Stimulated activated memory B cell treated with anti-CD40 and anti-IgM and Interleukin-4, amounts not matched to agents 10 μg/mL and 1 μg/mL and 100 μg/mL, for 72 hours (primary cell): Measurements from ENCODE around the gene ENTPD8.

Experiments
- ATAC-seq: fragments of 150-1000 bp; cut with Tn5 transposase; 2 replicates; pipeline ENCODE4 v1.10.0; 2021
- H3K27ac Mint-ChIP-seq: one replicate; pipeline ENCODE4 v1.8.0; 2022; ENCODE audit warnings: mild to moderate bottlenecking, mixed read lengths
- H3K27me3 Mint-ChIP-seq: one replicate; pipeline ENCODE4 v1.8.0; 2022; ENCODE audit warnings: mixed read lengths
- H3K36me3 Mint-ChIP-seq: one replicate; pipeline ENCODE4 v1.8.0; 2022; ENCODE audit warnings: mixed read lengths
- H3K4me1 Mint-ChIP-seq: one replicate; pipeline ENCODE4 v1.8.0; 2022; ENCODE audit warnings: mixed read lengths
- H3K4me3 Mint-ChIP-seq: one replicate; pipeline ENCODE4 v1.8.0; 2022; ENCODE audit warnings: mild to moderate bottlenecking, moderate library complexity, mixed read lengths
- H3K9me3 Mint-ChIP-seq: one replicate; pipeline ENCODE4 v1.8.0; 2022; ENCODE audit warnings: mixed read lengths

Gene ENTPD8

GRCh38 chr9:137462986-137463930 lies 22.1 kb upstream of the ENTPD8 start:
- no peaks in the 10 kb centered on the region for H3K27me3 Mint-ChIP-seq
- H3K4me3 Mint-ChIP-seq, result peak overlapping the region; percentile 43
- H3K9me3 Mint-ChIP-seq, result no peaks in the 10 kb centered on the region
- H3K4me1 Mint-ChIP-seq, result peaks cover 14% of the 10 kb centered on the region
- H3K27ac Mint-ChIP-seq, result no peak overlapping the region
- no peaks in the 10 kb centered on the region for H3K36me3 Mint-ChIP-seq
- ATAC-seq, result no peak

GRCh38 chr9:137462396-137462985 lies 21.3 kb upstream of the ENTPD8 start:
- Mint-ChIP-seq H3K9me3 (no peaks in the 10 kb centered on the region), H3K27ac (peak overlapping the region; percentile 77), H3K4me1 (peaks cover 16% of the 10 kb centered on the region), H3K27me3 (no peaks in the 10 kb centered on the region), H3K36me3 (no peaks in the 10 kb centered on the region), H3K4me3 (peak overlapping the region; percentile 62)
- ATAC-seq, result no peak

- H3K36me3 Mint-ChIP-seq, result peaks cover 4% of the 10 kb centered on the region
- peaks cover 23% of the 10 kb centered on the region for H3K4me1 Mint-ChIP-seq
- no peaks in the 10 kb centered on the region for H3K9me3 Mint-ChIP-seq
- peak; percentile 82 for ATAC-seq
- peak overlapping the region; percentile 62 for H3K4me3 Mint-ChIP-seq
- peak overlapping the region; percentile 77 for H3K27ac Mint-ChIP-seq
- no peaks in the 10 kb centered on the region for H3K27me3 Mint-ChIP-seq
Observed at GRCh38 chr9:137461663-137462395, 20.7 kb upstream of the ENTPD8 start.

- peak overlapping the region; percentile 26 for H3K4me3 Mint-ChIP-seq
- no peaks in the 10 kb centered on the region for H3K9me3 Mint-ChIP-seq
- no peak for ATAC-seq
- H3K4me1 Mint-ChIP-seq, result peaks cover 26% of the 10 kb centered on the region
- no peaks in the 10 kb centered on the region for H3K27me3 Mint-ChIP-seq
- H3K36me3 Mint-ChIP-seq, result peaks cover 7% of the 10 kb centered on the region
- H3K27ac Mint-ChIP-seq, result peak overlapping the region; percentile 77
Observed at GRCh38 chr9:137461316-137461662, 20.1 kb upstream of the ENTPD8 start.

GRCh38 chr9:137460363-137461315 lies 19.5 kb upstream of the ENTPD8 start:
- Mint-ChIP-seq H3K4me1 (peaks cover 32% of the 10 kb centered on the region), H3K36me3 (peaks cover 13% of the 10 kb centered on the region), H3K27me3 (no peaks in the 10 kb centered on the region), H3K9me3 (no peaks in the 10 kb centered on the region), H3K27ac (peak overlapping the region; percentile 77), H3K4me3 (peak overlapping the region; percentile 26)
- no peak for ATAC-seq

DNA sequence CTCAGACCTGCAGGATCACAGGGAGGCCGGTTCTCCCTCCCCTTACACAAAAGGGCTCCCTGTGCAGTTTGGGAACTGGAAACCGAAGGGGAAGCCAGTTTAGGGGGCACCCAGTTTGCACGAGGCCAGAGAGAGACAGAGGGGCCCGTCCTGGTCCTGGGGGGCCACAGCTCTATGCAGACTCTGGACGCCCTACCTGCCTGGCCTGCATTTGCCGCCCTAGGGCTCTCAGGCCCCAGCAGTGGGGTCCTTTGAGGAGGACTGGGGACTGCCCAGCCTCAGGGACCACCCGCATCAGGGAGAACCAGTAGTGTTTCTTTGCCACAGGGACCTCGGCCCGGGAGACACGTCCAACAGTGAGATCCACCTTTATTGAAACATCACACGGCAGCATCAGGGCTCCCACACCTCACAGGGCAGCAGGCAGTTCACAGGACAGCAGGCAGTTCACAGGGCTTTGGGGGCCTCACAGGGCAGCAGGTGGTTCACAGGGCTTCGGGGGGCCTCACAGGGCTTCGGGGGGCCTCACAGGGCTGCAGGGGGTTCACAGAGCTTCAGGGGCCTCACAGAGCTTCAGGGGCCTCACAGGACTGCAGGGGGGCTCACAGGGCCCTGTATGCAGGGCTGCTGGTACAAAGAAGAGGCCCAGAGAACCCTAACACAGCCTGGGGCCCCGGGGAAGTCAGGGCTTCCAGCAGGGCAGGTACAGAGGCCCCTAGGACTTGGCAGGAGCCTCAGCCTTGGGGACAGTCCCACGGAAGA lies 18.6 kb upstream of the ENTPD8 start:
- peak overlapping the region; percentile 62 for H3K27ac Mint-ChIP-seq
- ATAC-seq, result no peak
- H3K9me3 Mint-ChIP-seq, result no peaks in the 10 kb centered on the region
- peak overlapping the region; percentile 65 for H3K4me3 Mint-ChIP-seq
- H3K36me3 Mint-ChIP-seq, result peaks cover 14% of the 10 kb centered on the region
- H3K4me1 Mint-ChIP-seq, result peaks cover 37% of the 10 kb centered on the region
- H3K27me3 Mint-ChIP-seq, result no peaks in the 10 kb centered on the region

DNA sequence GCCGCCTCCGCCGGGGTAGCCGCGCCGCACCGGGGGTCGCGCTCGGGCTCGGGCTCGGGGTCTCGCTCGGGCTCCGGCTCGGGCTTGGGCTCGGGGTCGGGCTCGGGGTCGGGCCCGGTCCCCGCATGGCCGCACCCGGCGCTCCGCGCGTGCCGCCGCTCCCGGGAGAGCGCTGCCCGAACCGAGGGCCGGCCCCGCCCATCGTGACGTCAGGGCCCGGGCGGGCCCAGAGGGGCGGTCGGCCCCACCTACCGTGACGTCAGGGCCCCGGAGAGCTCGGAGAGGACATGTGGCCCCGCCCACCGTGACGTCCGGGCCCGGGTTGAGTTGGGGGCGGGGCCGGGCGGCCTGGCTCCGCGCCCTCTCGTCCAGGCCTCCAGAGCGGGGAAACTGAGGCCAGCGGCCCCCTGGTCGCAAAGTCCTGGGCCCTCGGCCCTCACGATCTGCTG lies 18.0 kb upstream of the ENTPD8 start, which contains the start of gene NSMF:
TSS of gene NSMF (minus strand) at position 183 of the 449 bp plus-strand sequence. CDS start 232 bp downstream, outside the sequence.
- H3K4me3 Mint-ChIP-seq, result peak within 1 kb of the TSS; percentile 65
- no peaks in the 10 kb centered on the region for H3K27me3 Mint-ChIP-seq
- H3K27ac Mint-ChIP-seq, result peak within 1 kb of the TSS; percentile 62
- peak; percentile 84 for ATAC-seq
- H3K9me3 Mint-ChIP-seq, result no peaks in the 10 kb centered on the region
- peaks cover 44% of the 10 kb centered on the region for H3K4me1 Mint-ChIP-seq
- peaks cover 14% of the 10 kb centered on the region for H3K36me3 Mint-ChIP-seq

DNA sequence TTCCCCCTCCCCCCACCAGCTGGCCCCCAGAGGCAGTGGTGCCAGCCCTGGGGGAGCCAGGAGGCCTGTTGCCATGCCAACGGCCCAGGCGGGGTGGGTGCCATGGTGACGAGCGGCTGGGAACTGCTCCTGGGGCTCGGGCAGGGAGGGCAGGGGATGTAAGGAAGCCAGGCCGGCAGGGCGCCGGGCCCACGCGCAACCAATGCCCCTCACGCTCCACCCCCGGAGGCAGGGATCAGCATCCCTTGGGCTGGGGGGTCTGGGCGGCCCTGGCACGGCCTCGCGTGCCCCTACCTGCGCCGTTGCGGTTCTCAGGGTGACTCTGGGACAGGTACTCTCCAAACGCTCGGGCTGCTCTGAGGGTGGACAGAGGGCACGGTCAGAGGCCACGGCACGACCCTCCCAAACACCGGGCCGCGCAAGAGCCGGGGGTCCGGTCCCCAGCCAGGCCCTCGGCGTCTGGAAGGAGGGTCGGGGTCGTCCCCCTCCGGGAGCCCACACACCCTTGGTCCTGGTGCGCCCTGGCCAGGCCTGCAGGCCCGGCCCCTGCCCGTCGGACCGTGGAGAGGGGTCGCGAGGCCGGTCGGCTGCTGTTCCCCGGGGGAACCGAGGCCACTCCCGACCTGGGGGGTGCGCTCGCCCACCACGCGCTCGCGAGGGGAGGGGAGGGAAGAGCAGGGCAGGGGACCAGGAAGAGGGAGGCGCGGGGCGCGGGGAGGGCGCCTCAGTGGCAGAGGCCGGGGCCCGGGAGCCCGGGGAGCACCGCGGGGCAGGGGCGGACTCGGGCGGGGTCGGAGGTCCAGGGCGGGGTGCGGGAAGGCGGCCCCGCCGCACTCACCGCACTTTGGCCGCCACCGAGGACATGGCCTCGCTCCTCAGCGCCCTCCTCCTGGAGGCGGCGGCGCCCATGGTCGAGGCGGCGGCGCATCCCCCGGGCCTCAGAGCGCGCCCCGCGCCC lies 17.3 kb upstream of the ENTPD8 start:
- peak; percentile 5 for ATAC-seq
- Mint-ChIP-seq H3K4me3 (peak overlapping the region; percentile 47), H3K9me3 (no peaks in the 10 kb centered on the region)

GRCh38 chr9:137457406-137458193 lies 16.4 kb upstream of the ENTPD8 start:
- ATAC-seq, result no peak
- Mint-ChIP-seq H3K27me3 (no peaks in the 10 kb centered on the region), H3K36me3 (peaks cover 14% of the 10 kb centered on the region), H3K4me1 (peaks cover 50% of the 10 kb centered on the region), H3K27ac (no peak overlapping the region), H3K9me3 (no peaks in the 10 kb centered on the region), H3K4me3 (peak overlapping the region; percentile 69)

More for the DNA sequence above, 17.3 kb upstream of the ENTPD8 start:
- Mint-ChIP-seq H3K27ac (no peak overlapping the region), H3K27me3 (no peaks in the 10 kb centered on the region), H3K4me1 (peaks cover 48% of the 10 kb centered on the region), H3K36me3 (peaks cover 14% of the 10 kb centered on the region)

DNA sequence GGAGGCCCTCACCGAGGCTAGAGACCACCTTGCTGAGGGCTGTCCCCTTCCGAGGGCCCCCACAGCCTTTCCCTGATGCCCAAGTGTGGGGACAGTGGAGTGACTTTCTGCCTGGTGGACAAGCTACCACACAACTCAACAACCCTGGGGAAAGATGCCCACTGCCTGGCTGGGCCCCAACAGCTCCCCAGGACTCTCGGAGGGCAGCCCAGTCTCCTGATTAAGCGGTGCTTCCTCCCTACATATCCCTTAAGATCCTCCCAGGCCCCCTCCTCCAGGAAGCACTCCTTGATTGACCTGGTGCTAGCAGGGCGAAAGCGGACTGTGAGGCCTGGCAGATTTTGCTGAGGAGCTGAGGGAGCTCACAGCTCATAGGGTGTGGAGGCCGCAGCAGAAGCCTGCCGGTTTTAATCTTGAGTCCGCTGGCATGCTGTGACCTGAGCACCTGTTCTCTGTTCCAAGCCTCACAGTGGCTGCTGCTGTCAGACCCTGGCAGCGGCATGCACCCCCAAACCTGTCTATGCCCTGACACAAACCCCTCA lies 15.8 kb upstream of the ENTPD8 start:
- Mint-ChIP-seq H3K9me3 (peaks cover 4% of the 10 kb centered on the region), H3K27ac (no peak overlapping the region), H3K27me3 (no peaks in the 10 kb centered on the region), H3K36me3 (peaks cover 20% of the 10 kb centered on the region), H3K4me1 (peaks cover 55% of the 10 kb centered on the region), H3K4me3 (no peak overlapping the region)
- ATAC-seq, result no peak

DNA sequence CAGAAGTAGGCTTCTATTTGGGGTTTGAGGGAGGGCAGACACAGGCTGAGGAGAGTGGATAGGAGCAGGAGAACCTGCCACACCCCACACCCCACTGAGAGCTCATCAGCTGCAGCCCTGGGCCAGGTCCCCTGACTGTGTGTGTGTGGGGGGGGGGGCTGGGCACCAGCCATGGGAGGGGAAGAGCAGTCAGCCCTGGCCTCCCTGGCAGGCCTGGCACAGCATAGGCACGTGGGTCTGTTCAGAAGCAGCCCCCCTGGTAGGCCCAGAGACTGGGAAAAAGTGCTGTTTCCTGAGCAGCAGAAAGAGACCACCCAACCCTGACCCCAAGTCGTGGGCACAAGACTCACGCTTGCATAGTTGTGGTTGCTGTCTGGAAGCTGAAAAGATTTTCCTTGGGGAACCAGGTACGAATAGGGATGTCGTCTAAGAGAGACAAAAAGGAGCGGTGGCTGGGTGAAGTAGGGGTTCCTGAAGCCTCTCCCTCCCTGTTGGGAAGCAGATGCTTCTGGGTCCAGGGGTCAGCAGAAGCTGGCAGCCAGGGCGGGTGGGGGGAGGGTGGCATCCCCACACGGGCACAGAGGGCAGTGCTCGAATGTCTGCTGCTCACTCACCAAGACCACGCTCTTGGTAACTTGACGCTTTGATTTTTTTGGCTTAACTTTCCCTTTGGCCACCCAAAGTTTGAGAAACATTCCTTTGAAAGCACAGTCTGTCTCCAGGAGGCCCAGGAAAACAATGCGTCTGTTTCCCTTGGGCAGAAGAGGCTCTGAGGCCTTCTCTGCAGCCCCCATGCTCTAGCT lies 15.1 kb upstream of the ENTPD8 start:
- ATAC-seq, result no peak
- Mint-ChIP-seq H3K9me3 (peaks cover 5% of the 10 kb centered on the region), H3K27me3 (no peaks in the 10 kb centered on the region), H3K4me1 (peaks cover 55% of the 10 kb centered on the region), H3K36me3 (peaks cover 23% of the 10 kb centered on the region), H3K27ac (peak overlapping the region; percentile 55), H3K4me3 (peak overlapping the region; percentile 45)
